MM.1S (cell line): ENCODE data around the gene TIMP2.

Experiments used
- EZH2 ChIP-seq: fragments of 300-600 bp; sonication (generic); optimal IDR thresholded peaks from 2 replicates; pipeline ENCODE3; 2017; ENCODE audit warnings: low read depth, mild to moderate bottlenecking, antibody characterized with exemption, low read length, mixed read lengths
- TF ChIP-seq, protein P1 (sequence below): fragments of 300-600 bp; sonication (generic); IDR thresholded peaks from 2 replicates; pipeline ENCODE4 v1.5.1; 2016; ENCODE audit warnings: antibody characterized with exemption, low read length, mixed read lengths

DNA sequence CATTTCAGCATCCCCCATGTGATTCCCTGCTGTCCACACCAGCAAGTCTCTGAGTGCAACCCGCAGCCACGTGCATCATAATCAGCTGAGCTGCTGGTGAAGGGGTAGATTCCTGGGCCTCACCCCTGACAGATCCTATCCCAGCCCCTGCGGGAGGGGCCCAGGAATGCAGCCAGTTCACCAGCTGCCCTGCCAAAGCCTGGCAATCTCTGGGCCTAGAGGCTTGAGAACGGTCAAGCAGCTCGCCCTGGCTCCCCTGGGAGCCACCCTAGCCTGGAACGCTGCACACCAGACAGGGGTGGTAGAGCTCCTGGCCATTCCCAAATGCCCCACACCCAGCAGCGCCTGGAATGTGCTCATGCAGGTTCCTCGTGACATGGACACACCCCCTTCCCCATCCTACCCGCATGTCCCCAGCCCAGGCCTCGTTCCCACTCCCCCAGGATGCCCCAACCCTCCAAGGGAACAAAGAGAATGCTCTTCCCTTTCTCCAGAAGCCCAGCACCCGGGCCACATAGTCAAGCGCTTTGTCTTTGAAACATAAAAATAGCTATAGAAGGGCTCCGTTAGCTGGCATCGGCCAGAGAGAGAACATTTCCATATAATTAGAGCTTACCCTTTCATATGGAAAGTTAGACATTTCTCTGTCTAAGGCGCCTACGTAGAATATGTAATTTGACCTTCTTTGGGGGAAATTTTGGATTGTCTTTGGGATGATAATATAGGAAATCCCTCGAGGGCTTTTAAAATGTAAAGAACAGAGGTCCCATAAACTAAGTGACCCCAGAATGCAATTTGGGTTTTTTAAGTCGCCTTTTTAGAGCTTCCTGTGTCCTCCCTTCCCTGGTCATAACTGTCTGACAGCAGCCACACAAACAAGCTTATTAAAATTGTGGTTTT lies 25.6 kb downstream of the TIMP2 start:
- TF ChIP-seq EZH2, result no peak
- TF ChIP-seq, protein P1, sequence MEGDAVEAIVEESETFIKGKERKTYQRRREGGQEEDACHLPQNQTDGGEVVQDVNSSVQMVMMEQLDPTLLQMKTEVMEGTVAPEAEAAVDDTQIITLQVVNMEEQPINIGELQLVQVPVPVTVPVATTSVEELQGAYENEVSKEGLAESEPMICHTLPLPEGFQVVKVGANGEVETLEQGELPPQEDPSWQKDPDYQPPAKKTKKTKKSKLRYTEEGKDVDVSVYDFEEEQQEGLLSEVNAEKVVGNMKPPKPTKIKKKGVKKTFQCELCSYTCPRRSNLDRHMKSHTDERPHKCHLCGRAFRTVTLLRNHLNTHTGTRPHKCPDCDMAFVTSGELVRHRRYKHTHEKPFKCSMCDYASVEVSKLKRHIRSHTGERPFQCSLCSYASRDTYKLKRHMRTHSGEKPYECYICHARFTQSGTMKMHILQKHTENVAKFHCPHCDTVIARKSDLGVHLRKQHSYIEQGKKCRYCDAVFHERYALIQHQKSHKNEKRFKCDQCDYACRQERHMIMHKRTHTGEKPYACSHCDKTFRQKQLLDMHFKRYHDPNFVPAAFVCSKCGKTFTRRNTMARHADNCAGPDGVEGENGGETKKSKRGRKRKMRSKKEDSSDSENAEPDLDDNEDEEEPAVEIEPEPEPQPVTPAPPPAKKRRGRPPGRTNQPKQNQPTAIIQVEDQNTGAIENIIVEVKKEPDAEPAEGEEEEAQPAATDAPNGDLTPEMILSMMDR, result no peak
